GM21737 (cell line): Measurements from ENCODE around the gene AGAP1.

ENCODE experiments used
- ATAC-seq: cut with Tn5 transposase; IDR thresholded peaks from one replicate; pipeline ENCODE4 v1.9.1; 2021; ENCODE audit warnings: mild to moderate bottlenecking, moderate library complexity; ENCODE audit not compliant: unreplicated experiment

Gene AGAP1

GRCh38 chr2:235546436-235546835, 52.6 kb downstream of the AGAP1 start:
- no peak for ATAC-seq

DNA sequence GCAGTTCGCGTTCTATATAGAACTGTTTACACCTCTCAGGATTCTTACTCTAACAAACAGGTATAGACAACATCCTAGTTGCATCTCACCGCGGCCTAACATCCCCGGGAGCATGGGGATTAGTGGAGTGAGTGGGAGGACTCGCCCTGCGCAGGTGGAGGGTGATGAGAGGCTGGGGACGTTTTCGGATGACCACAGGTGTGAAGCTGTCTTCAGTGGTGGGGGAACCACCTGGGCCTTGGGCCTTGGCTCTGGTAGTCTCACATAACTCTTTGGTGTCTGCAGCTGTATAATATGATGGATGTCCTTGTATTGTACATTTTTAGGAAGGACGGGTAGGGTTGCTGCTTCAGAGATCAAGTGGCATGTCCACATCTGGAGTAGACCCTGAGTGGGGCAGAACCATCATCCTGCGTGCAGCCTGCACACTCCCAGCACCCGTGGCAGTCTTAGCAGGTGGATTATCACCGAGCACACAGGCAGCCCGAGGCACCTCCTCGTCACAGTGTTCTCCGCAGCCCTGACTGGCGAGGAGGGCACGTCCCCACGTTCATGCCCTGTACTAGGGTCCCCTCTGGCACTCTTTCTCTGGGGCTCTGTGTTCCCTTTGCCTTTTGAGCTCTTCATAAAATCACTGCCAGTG, 56.0 kb downstream of the AGAP1 start:
- no peak for ATAC-seq

DNA sequence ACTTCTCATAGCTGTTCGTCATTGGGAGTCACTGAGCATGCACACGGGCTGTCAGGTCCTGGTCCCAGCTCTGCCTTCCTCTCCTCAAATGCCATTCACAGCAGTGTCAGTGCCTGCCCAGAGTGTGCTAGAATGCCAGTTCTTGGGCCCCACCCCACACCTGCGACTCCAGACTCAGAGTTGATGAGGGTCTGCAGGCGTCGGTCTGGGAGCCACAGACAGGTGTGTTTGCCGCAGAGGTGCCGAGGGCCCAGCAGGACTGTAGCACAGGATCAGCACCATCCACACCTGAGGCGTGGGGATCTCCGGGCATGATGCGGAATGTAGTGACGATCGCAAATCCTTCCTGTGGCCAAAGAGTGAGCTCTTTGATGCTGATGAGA, 56.5 kb downstream of the AGAP1 start:
- ATAC-seq: no peak

DNA sequence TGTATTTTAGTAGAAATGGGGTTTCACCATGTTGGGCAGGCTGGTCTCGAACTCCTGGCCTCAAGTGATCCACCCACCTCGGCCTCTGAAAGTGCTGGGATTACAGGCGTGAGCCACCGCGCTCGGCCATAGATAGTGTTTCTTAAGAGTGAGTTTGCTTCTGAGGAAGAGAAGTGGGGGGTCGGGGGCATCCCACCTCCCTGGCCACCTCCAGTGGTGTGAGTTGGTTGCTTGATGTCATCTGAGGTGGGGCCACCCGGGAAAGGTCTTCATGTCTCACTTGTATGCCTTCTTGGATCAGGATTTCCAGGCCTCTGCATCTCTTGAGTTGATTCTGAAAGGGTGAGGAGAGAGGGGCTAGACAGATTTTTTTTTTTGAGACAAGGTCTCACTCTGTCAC, 57.1 kb downstream of the AGAP1 start:
- no peak for ATAC-seq

DNA sequence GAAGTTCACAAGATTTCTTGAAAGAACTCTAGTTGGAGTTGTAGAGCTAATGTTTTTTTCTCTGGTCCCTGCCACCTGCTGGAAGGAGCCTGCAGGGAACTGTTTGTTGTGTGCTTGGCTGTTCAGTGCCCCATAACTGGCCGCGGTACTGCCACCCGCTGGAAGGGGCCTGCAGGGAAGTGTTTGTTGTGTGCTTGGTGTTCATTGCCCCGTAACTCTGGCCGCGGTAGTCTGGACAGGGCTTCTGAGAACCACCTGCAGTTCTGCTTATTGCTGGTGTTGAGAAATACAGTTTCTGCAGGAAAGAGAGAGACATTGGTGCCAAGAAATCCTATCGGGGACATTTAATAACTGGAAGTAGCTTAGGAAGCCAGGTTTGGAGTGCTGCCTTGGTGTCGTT, 58.1 kb downstream of the AGAP1 start:
- ATAC-seq: no peak

GRCh38 chr2:235552671-235553070, 58.8 kb downstream of the AGAP1 start:
- ATAC-seq: no peak

- no peak for ATAC-seq
Observed at GRCh38 chr2:235553291-235553690, 59.4 kb downstream of the AGAP1 start.

GRCh38 chr2:235553696-235554100, 59.9 kb downstream of the AGAP1 start:
- ATAC-seq: no peak

- no peak for ATAC-seq
Observed at GRCh38 chr2:235554385-235554784, 60.5 kb downstream of the AGAP1 start.

DNA sequence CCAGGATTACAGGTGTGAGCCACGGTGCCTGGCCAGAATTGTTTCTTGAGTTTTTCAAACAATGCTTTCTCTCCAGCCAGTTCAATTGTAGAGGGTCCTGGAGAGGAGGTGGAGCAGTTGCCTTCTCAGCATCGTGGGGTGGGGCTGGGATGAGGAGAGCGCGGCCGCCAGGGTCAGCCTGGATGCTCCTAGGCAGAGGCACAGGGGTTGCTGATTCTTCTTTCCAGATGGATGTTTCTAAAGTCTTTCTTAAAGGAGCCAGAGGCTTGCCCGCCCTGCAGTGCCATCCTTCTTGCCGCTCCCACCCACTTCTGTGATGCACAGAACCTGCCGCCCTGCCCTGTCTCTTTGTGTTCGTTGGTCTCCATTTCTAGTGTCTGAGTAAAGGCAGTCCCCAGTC, 61.1 kb downstream of the AGAP1 start:
- ATAC-seq: no peak

GRCh38 chr2:235555371-235555770, 61.5 kb downstream of the AGAP1 start:
- no peak for ATAC-seq

- ATAC-seq: no peak
Observed at GRCh38 chr2:235556086-235556485, 62.2 kb downstream of the AGAP1 start.

- ATAC-seq: no peak
Observed at GRCh38 chr2:235556901-235557300, 63.1 kb downstream of the AGAP1 start.

DNA sequence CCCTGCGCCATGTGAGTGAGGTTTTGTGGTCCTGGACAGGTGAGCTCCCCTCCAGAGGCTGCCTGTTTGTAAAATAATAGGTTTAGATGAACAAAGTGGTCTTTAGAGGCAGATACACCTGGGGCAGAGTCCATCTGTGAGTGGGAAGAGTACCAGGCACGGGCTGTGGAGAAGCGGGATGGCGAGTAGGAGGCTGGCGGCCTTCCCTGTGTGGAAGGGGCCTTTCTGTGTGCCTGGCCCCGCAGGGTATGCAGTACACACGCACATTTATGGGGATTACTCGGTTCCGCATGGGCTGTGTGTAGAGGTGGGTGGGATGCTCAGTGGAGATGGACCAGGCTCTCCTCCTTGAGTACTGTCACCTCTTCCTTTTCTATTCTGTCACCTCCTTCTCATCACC, 64.1 kb downstream of the AGAP1 start:
- no peak for ATAC-seq

GRCh38 chr2:235558572-235558971, 64.7 kb downstream of the AGAP1 start:
- no peak for ATAC-seq

- no peak for ATAC-seq
Observed at GRCh38 chr2:235560345-235560744, 66.5 kb downstream of the AGAP1 start.

DNA sequence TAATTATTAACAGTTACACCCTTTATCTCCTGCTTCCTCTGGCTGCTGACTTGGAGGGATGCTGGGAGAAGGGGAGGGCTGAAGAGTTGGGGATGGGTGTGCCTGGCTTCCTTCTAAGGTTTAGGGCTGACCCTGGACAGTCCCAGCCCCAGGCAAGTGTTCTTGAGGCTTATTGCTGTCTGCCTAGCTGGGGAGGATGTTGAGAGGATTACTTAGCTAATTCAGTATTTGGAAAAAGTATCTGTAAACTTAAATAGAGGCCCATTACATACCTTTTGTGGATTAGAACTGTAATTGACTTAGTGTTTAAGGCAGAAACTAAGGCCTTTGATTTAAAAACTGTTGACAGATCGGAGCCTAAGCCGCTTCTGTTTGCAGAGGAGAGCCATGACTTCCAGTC, 67.6 kb downstream of the AGAP1 start:
- ATAC-seq: no peak

- ATAC-seq: no peak
Observed at GRCh38 chr2:235562065-235562747, 68.4 kb downstream of the AGAP1 start.

DNA sequence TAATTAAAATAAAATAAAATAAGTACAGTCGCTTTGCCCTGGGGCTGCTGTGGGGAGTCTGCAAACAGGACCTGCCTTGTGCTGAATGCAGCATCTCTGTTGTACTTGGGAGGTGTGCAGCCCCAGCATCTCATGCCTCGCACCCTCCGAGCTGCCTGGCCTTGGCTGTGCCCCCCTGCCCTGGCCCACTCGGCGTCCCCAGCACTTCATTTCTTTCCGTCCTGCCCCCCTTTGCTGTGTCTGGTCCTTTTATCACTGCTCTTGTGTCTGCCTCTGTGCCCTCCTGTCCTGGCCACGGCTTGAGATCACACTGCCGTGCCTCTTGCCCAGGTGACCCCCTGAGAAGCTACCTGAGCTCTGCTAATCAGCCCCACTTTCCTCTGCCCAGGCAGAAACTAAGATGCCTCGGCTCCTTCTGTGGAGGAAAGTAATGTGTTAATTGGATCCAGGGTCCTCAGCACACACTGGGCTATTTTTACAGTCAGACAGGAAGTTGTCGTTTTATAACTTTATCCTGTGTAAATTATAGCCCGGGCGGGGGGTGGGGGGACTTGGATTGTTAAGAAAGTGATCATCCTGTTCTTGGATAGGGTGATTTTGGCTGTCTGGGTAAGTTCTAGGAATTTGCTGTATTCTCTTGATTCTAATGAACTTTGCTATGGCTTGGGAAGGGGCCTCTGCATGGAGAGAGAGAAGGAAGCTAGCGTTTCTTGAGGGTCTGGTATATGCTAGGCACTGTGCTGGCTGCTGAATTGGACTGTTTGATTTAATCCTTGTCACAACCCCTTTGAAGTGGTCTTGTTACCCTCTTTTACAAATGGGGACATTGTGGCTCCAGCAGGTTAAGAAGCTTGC, 69.4 kb downstream of the AGAP1 start:
- ATAC-seq: no peak

GRCh38 chr2:235564066-235564465, 70.2 kb downstream of the AGAP1 start:
- ATAC-seq: no peak

DNA sequence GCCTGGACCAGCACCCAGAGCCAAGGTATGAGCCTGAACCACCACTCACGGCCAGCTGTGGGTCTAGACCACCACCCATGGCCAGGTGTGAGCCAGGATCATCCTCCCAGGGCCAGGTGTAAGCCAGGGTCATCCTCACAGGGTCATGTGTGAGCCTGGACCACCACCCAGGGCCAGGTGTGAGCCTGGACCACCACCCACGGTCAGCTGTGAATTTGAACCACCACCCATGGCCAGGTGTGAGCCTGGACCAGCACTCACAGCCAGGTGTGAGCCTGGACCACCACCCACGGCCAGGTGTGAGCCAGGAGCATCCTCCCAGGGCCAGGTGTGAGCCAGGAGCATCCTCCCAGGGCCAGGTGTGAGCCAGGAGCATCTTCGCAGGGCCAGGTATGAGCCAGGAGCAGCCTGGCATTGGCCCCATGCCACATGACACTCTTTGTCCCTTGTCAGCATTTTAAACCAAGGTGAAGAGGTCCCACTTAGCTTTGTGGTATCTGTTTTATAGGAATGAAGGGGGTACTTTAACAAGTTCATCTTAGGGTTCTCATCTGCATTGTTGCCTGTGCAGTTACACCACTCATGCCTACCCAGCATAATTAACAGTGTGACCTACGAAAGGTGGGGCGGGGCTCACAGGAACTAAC, 71.2 kb downstream of the AGAP1 start:
- no peak for ATAC-seq
